Stimulated activated CD8-positive, alpha-beta memory T cell treated with anti-CD3 and anti-CD28 coated beads, Interleukin-12 subunit alpha, Interleukin-12 subunit beta, amount 100 ng/mL, for 1 hour (primary cell): Measurements from ENCODE around the gene PTER.

Experiments used
- DNase-seq: peaks from one replicate; pipeline ENCODE4 v3.0.0-alpha.2; 2020; ENCODE audit warnings: low read depth

PTER gene

GRCh38 chr10:16544099-16544498 lies 107.3 kb downstream of the PTER start:
- DNase-seq: no peak

GRCh38 chr10:16544591-16544990 lies 107.8 kb downstream of the PTER start:
- DNase-seq: no peak

GRCh38 chr10:16545116-16545736 lies 108.4 kb downstream of the PTER start:
- no peak for DNase-seq

- no peak for DNase-seq
Measured at GRCh38 chr10:16547973-16548372, 111.2 kb downstream of the PTER start.

- no peak for DNase-seq
Measured at GRCh38 chr10:16559236-16559773, 122.5 kb downstream of the PTER start.

- no peak for DNase-seq
Measured at GRCh38 chr10:16562891-16563290, 126.1 kb downstream of the PTER start.
